GM21786 (cell line): ENCODE data around the gene VEZF1.

Source experiments
- ATAC-seq: cut with Tn5 transposase; IDR thresholded peaks from one replicate; pipeline ENCODE4 v1.9.1; 2021; ENCODE audit not compliant: unreplicated experiment

The VEZF1 gene

DNA sequence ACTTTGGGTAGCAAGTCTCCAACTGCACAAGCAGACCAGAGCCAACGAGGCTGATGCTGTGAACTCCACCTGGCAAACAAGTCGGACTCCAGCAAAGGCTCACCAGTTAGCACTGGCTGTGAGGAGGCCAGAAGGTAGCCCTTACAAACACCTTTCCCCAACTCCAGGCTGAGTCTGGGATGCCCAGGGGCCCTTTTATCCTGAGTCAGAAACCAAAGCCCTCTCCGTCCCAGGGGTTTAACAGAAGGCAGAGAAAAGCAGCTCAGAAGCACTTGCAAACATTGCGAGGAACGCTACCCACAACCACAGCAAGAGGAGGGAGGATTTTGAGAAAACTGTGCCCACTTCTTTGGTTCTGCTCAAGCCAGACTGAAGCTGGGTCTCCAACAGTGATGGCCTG is 57.8 kb downstream of the VEZF1 start:
- no peak for ATAC-seq

DNA sequence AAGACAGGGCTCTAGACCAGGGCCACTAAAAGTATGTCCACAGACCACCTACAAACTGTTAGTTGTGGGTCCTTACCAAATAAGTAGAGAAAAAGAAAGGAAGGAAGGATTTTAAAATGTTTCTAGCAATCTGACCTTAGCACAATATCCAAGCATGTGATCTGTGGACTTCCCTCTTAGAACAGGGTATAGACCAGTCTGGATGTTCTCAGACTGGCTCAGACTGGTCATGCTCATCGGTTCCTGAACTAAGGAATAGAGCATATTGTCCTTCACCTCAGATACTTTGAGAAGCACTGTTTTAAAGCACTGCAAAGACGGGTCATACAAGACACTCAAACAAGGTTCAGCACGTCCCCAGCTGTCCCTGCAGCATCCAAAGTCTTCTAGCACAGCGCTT is 58.7 kb downstream of the VEZF1 start:
- no peak for ATAC-seq

- no peak for ATAC-seq
Observed at GRCh38 chr17:57928928-57929327, 59.1 kb downstream of the VEZF1 start.

DNA sequence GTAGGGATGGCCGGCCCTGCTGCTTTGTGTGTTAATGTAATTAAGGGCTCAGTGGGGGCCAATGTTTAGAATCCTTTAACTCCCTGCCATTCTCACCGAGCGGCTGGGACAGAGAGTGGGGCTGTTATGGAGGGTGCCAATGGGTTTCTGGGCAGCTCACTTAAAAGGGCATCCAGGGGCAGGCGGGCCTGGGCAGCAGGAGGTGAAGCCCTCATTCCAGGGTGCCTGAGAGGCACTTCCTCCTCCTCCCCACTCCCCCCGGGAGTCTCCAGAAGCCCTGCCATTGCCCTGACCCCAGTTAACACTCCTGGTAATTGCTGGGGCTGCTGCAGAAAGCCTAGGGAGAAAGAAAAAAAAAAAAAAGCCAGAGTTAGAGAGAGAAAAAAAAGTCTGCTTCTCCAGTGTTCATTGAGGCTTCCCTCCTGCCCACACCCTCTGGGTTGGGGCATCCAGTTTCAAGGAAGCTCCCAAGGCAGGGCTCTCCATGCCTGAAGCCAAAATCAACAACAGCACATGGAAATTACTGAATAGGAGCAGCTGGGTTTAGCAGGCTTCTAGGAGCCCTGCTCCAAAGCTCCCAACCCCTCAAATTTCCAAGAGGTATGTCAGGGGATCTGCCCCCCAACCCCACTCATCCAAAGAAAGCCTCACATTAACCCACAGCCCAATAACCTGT is 60.9 kb downstream of the VEZF1 start:
- no peak for ATAC-seq

DNA sequence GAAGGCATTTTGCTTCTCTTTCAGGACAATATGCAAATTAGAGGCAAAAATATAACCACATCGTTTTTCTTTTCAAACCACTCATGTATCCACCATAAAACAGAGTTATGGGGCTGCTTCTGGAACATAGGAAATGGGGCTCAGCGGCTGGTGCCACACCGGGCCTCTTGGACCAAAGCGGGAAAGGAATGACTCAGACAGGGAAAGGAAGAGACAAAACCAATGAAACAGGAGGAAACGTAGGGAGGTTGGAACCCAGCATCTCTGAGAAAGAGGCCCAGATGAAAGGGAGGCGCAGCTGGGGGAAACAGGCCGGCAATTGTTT is 61.4 kb downstream of the VEZF1 start:
- no peak for ATAC-seq

DNA sequence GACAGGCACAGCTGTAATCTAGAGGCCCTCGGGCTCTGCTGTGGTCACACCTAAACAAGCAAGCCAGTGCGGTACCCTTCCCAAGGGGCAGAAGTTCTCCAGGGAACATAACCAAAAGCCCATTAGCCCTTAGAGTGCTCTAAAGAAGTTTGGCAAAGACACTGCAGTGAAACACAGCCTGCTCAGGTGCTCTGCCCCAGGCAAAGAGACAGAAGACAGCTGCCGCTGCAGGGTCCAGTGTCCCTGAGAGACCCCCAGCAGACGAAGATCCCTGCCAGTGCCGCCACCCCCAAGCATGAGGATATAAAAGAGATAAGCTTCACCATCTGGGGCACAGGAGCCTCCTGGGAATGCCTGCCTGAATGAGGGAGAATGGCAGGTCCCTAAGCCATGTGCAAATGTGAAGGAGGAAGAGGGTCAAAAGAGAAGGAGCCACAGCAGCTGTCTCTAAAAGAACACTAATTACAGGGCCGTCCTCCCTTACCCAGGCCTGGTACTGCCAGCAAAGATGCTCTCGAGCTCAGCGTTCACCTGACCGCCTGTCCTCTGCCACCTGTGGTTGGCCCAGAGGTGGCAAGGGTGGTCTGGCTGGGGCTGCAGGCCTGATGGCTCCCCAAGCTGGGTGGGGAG is 62.6 kb downstream of the VEZF1 start:
- no peak for ATAC-seq

DNA sequence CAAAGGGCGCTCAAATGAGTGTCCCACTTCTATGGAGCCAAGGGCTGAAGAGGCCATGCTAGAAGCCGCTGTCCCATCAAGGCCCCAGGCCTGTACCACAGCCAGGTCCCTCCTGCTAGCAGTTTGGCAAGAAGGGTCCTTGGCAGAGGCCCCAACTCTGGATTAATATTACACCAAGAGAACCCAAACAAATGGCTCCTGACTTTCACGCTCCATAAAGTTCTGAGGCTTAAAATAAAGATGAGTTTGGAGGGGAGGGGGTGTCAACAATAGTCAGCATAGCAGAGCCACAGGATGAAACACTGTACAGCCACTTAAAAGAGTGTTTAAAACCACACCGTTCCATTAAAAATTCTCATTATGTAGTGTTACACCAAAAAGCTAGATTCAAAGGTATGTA is 63.4 kb downstream of the VEZF1 start:
- no peak for ATAC-seq
